Fibroblast of skin of right quadriceps (primary cell): ENCODE data around the gene MSH2.

Experiments
- DNase-seq: peaks from one replicate; pipeline ENCODE4 v3.0.0-alpha.2; 2013

MSH2 gene

GRCh38 chr2:47509821-47510385 lies 106.9 kb downstream of the MSH2 start:
- DNase-seq, result no peak

- no peak for DNase-seq
Measured at GRCh38 chr2:47510745-47511144, 107.8 kb downstream of the MSH2 start.

DNA sequence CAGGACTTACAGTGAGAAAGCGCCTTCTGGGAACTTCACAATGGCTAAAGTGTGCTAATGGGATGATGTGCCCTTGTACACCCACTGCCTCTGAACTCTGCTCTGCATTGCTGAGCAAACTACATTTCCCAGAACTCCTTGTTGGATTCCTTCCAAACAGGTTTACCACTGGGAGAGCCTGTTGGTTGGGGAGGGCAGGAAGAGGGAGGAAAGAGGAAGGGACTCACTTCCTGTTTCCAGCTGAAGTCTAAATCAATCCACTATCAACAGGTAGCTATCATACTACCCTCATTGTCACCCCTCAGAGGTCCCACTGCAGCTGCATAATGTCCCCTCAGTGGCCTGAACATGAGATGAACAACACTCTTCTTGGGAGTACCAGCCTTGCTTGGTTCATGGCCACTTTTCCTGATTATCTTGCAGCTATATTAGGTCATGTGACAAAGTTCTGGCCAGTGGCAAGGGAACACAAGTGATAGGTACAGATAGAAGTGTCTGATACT lies 109.7 kb downstream of the MSH2 start:
- no peak for DNase-seq

DNA sequence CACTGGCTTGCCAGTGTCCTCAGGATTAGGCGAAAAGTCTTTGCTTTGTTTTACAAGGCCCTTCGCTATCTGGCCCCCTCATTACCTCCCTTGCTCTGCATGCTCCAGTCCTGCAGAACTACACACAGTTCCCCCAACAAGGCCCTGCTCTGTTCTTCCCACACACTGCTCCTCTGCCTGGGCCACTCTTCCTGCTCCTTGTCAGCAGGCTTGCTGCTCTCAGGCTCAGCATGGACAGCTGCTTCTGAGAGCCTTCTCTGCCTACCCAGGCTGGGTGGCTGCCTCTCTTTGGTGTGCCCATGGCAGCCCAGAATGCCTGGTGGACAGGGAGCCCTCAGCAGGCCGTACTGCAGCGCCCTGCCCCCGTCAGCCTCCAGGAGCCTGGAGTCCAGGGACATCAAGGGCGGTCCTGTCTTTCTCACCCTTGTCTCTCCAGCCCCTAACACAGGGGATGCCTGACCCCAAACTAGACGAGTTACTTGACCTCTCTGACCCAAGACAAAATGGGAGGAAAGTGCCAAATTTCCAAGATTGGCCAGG lies 111.1 kb downstream of the MSH2 start:
- no peak for DNase-seq

- DNase-seq, result no peak
Measured at GRCh38 chr2:47516360-47517104, 113.6 kb downstream of the MSH2 start.

GRCh38 chr2:47518497-47519146 lies 115.7 kb downstream of the MSH2 start:
- no peak for DNase-seq

DNA sequence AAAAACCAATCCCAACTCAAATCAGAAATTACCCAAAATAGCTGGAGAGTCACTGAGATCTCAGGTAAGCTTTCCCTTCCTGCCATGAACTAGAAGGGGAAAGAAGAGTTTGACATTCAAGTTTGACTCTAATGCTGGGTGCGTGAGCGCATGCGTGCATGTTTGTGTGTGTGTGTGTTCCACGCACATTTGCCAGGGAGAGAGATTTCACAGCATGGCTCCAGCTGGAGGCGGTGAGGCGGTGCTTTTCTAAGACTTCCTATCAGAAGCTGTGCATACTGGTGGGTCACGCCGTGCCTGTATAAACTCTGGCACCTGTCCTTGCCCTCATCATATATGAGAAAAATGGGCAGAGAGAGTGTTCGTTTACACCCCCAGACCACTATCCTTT lies 116.2 kb downstream of the MSH2 start:
- no peak for DNase-seq

DNA sequence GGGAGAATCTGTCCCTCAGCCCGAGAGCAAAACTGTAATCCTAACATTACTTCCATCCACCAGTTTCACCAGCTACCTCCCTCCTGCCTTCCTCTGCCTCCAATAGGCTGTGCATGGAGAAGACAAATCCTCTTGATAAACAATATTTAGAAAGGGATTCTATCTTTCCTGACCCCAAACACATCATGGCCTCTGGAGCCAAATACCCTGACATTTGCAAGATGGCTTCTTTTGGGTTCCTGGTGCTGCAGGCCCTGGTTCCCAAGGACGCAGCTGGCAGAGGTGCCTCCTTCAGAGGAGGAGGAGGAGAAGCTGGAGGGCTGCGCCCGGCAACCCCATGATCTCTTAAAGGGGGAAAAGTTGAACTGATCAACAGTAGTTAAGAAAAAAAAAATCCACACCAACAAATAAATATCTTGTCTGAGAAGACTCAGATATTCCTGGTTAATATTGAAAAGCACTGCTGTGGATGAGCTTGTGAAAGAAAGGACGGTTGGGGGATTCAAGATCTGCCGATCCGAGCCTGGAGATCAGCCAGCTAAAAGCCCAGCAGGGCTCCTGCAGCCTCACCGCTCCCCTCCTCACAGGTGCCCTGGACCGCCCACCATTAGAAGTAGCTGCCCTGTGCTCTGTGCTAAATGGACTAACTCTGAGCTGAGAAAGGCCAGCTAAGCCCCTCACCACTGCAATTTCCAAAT lies 116.8 kb downstream of the MSH2 start:
- DNase-seq, result no peak

DNA sequence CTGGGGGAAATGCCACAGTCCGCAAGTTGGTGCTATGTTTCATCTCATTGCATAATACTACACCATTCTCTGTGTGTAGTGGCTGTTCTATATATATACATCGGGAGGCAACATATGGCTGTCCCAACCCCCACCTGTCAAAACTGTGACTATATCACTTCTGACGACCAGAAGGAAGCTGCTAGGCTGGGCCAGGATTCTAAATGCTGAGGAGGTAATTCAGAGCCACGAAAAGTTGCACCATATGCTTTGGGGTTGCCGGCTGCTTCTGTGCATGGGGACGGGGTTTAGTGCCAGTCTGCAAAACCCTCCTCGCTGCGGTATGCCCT lies 117.3 kb downstream of the MSH2 start:
- peak; percentile 68 for DNase-seq

- peak; percentile 56 for DNase-seq
Measured at GRCh38 chr2:47520825-47521665, 118.1 kb downstream of the MSH2 start.

- DNase-seq, result no peak
Measured at GRCh38 chr2:47521666-47522285, 118.8 kb downstream of the MSH2 start.

DNA sequence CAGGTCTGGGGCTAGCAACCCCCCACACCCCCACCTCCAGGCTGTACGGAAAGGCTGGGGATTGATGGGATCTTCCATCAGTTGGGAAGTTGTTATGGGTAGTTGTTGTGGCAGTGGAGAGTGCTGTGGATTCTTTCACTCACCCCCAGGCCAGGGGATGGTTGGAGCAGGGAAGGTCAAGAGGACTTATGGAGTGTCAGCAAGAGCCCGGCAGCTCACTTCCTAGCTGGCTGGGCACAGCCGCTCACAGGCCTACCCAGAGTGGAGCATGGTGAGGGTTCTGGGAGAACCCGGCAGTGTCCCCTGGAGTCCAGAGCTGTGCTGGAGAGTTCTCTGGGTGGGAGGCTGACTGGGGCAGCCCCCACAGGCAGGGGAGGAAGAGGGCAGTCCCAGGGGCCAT lies 122.2 kb downstream of the MSH2 start:
- DNase-seq, result no peak

DNA sequence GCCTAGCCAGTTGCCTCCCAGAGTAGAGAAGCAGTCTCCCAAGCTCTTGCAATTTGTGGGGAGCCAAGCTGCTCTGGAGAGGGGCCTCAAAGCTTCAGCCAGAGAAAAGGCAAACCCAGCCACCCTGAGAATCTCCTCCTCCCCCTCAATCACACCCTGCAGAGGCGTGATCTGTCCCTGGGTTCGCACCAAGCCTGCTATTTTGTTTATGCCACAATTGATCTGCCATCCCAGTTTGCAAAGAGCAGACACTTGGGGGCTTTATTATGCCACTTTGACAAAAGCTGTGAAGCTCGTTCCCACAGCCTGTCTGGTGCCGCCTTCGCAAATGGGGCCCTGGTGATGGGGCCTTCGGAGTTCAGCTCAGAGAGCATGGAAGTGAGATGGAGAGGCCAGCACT lies 125.5 kb downstream of the MSH2 start:
- no peak for DNase-seq

- peak; percentile 37 for DNase-seq
Measured at GRCh38 chr2:47528874-47529273, 125.9 kb downstream of the MSH2 start.

DNA sequence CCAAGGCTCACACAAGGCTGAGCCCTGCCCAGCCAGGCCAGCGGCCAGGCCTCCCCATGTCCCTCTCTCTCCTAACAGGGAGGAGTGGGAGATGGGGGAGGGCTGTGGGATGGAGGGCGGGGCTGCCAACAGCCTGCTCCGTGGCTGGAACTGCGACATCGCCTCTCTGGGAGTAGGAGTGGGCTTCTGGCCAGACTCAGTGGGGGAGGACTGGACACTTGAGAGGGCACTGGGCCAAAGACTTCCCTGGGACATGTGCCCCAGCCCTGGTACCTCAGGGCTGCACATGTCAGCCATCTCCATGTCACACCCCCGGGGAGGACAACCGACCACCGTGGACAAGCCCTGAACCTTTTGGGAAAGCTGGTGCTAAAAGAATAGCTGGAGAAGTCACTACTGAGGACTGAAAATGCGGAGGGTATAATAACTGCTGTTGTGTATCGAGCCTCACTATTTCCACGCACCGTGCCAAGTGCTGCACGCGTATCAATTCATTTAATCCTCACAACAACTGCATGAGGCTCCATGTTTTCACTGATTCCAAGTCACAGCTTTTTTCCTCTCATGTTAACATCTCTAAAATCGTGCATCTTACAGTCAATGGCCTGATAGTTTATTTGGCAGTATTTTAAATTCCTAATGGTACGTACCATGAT lies 127.3 kb downstream of the MSH2 start:
- DNase-seq, result no peak

- no peak for DNase-seq
Measured at GRCh38 chr2:47531378-47532042, 128.6 kb downstream of the MSH2 start.
